CD4-positive, alpha-beta T cell treated with Interleukin-15 for 1 hour (primary cell): ENCODE data around the gene UGCG.
"Not testable (repeated sequence)": the region's sequence is repeated elsewhere in the genome, so short reads cannot be mapped to it uniquely, and the experiment has no call there.

Source experiments
- DNase-seq: peaks from one replicate; pipeline ENCODE4 v3.0.0-alpha.2; 2020

UGCG gene

DNA sequence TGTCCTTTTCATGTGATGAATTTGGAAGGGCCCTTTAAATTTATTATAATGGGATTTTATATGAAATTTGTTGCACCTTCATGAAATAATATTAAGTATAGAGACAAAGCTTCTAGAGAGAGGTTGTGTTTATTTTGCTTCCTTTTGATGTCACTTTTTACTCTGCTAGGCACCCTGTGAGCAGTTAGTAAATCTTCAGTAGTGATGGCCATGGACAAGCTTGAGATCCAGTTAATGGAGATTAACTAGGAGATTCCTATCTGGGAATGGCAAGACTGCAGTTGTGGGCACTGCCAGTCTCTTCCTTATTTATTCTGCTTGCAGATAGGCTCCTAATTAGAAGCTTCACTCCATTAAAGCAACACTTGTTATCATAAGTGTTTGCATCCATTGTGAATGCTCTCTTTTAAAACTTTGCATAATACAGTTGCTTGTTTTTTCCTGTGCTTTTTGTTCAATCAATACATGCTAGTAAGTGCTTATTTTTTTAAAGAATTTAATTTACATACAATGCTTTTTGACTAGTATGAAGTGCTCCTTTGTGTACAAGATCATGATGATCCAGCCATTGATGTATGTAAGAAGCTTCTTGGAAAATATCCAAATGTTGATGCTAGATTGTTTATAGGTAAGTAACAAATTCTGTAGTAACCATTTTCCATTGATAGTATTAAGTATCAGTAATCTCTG lies 25.9 kb downstream of the UGCG start:
- DNase-seq = no peak

DNA sequence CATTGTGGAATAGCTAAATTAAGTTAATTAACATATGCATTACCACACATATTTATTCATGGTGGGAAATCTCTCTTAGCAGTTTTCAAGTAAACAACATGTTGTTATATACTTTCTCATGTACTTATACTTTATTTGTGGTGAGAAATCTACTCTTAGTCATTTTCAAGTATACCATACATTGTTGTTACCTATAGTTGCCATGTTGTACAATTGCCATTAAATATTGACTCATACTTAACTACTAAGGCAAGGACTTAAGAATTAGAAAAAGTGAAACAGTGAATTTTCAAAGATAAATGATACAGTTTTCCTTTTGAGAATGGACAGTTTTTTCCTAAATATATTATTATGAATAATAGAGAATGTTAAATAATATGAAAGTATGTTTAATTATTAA lies 27.7 kb downstream of the UGCG start:
- DNase-seq = no peak

DNA sequence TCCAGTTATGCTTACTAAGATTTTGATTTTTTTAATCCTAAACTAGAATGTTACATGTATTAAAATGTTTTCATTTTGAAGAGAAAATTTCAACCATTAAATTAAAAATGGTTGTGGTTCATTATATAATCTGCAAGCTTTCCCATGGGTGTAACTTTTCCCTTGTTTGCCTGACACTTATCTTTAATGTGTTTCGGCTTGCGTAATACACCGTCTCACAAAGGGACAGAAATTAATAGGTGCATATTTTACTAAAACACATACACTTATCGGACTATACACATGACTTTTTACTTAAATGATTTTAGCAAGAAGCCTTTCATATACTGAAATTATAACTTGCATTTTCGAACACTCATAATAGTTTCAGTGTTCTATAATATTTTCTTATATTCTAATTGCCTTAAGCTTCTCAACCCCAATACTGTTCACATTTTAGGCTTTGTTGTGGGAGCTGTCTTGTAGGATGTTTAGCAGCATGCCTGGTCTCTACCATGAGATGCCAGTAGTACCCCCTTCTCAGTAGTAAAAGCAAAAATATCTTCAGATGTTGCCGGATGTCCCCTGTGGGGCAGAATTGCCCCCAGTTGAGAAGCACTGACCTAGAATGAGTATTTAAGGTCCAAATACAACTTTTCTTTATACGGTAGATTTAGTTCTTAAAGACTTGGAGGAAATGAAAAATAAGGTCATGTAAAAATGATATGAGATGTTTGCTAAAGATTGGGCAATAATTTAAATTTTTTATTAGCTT lies 28.6 kb downstream of the UGCG start:
- DNase-seq = no peak

DNA sequence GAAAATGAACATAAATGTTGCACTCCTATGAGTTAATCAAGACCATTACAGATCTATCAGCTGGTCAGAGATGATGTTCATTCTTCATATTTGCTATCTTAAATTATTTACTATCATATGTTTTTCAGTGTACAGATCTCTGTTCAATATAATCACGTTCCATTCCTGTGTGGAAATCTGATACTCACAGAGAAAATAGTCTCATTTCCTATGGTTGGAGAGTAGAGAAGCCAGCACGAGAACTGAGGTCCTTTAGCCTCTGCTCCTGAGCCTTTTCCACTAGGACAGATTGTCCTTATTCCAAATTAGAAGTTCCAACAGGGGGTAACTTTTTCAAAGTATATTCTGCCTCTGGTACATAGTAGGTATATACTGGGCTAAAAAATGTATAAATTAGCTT lies 29.2 kb downstream of the UGCG start:
- no peak for DNase-seq

DNA sequence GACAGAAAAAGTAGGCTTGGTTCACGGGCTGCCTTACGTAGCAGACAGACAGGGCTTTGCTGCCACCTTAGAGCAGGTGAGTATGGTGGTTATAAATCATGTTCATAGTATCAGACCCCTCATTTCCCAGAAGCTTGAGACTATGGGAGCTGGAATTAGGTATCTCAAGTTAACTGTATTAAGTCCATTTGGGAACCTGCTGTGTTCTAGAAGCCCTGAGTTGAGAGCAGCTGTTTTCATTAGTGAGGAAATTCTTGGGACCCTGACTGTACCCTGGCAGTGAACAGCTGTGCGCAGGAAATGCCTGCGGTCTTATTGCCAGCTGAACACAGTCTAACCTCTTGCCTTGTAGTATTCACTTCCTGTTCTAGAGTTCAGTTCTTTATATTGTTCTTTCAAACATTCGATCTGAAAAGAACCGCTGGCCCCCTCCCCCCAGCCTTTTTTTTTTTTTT lies 29.8 kb downstream of the UGCG start:
- DNase-seq = peak; percentile 75

DNA sequence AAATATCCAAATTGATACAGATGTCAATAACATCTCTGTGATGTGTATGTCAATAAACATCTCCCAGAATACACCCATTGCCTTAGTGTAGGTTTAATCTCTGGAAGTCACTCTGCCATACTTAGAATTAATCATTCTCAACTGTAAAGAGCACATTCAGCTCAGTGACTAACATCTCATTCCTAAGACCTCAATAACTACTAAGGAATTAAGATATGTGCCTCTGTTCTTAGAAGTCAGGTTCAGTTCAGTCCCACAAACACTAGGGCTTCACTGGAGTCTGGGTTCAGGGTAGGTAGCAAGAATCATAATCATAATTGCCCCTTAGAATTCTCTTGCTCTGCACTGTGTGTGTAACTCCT lies 31.7 kb downstream of the UGCG start:
- no peak for DNase-seq

DNA sequence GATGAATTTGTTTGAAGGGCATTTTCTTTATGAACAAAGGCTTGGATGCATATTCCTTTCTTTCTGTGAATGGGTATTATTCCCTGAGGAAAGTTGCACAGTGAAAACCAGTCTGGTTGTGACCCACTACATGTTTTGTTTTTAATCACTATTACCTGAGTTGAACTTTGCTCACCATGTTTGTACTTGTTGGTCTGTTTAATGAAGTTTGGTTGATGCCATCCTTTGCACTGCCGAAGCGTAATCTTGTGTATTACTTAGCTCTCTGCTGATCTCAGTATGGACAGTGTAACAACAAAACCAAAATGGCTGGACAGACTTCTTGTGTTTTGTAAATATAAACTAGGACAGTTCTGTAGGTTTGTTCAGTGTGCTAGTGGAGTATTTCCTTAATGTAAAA lies 38.1 kb downstream of the UGCG start:
- DNase-seq = no peak

DNA sequence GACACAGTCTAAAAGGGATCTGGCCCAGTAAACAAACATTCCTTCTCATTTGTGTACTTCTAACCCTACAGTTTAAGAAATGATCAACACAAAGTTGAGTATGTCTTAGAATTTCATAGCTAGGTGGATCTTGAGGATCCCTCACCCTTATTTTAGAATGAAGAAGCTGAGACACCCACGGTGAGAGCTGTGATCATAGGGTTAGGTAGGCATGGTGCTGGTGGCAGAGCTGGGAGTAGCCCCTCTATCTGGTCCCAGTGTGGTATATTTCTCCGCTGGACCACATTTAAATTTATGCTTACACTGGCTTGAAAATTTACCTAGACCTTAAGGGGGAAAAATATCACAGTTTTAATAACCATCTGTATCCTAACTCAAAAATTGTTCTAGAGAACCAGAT lies 39.8 kb downstream of the UGCG start:
- no peak for DNase-seq

DNA sequence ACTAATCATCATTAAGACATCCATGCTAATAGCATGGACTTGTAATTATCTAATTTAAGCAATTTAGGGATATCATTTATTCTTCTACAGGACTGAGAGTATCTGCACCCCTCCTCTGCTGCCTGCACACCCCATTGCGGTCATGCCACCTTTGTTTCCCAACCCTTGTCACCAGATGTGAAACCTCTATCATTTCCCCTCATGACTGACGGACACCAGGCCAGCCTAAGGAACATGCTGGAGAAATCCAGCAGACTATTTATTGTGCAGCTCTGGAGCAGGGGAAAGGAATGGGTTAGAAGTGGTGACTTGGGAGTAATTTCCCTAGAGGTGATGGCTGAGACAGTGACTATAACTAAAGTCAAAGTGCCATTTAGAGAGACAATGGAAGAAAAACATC lies 40.7 kb downstream of the UGCG start:
- DNase-seq = no peak

DNA sequence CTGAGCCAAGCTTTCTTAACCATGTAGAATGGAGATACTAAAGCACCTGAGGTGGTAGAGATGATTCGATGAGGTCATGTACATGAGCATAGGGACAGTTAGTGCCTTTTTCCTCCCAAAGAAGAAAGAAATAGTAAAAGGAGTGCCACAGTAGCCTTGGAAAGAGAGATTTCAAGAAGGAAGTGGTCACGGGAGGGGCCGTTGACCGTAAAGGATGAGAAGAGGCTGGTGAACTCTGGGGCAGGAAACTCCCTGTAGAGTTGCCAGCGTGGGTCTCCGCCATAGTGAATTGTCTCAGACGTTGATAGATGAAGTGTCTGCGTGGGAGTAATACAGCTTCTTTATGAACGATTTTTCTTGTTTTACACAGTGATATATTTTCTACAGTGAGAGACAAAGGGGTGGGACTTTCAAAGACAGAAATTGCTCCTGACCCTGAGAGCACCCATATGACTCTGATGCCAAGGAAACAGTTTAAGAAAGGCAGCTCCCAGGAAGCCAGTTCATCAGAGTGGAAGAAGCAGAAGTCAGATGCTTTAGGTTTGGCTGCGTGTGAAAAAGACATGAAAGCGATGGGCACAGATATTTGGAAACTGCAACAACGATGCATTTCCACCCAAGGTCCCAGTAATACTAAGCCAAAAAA lies 41.3 kb downstream of the UGCG start:
- DNase-seq = peak; percentile 52

DNA sequence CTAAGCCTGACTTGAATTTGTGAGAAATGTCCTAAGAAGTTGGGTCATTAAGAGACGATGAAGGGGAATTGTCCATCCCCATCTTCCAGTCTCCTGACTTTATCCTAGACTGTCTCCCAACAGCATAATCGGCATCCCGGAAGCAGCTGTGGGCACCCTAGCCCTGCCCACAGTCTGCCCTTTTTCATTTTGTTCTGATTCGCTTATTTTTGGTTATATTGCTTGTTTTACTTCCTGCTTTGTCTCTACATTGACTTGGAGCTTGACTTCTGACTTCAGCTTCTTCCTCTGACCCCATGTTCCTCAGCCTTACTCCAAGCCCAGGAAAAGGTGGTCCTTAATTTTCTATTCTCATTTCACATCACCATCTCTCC lies 41.8 kb downstream of the UGCG start:
- no peak for DNase-seq

DNA sequence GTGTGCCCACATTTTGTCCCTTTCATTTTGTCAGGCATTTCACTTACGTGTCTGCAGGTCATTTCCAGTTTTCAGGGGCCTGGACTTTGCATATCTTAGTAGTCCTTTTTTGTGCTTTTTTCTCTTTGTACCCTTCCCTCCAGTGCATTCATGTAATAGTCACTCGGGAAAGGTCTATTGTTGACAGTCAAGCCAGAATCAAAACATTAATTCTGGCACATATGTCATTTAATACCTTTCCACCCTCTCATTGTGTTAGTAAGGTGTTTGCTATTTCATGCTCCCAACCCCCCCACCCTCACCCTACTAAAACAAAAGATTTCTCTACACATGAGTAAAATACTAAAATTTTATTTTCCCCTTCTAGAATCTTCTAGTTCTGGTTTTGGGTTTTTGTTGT lies 42.7 kb downstream of the UGCG start:
- DNase-seq = no peak

DNA sequence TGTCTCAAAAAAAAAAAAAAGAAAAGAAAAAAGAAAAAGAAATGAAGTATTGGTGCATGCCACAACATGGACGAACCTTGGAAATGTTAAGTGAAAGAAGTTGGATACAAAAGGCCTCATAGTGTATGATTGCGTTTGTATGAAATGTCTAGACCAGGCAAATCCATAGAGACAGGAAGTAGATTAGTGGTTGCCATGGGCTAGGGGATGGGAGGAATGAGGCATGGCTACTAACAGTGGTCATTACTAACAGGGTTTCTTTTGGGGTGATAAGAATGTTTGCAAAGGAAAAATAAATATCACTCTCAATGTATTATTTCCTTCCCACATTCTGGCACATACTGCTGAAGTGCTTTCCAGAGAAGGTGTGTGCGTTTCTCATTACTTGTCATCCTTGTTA lies 44.1 kb downstream of the UGCG start:
- DNase-seq = no peak

DNA sequence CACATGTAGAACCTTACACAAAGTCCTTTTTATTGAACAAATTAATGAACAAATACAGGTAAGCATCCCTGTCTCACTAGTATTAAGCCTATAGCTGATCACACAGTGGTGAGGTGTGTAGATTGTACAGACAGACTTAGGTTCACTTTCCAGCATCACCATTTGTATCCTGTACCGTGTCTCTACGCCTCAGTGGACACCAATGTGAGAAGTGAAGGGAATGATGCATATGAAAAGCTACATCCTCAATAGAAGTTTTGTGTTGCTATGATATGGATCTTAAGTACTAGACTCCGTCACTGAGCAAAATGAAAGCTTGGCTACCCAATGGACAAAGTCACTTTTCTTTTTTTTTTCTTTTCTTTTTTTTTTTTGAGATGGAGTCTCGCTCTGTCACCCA lies 46.6 kb downstream of the UGCG start:
- DNase-seq = no peak

DNA sequence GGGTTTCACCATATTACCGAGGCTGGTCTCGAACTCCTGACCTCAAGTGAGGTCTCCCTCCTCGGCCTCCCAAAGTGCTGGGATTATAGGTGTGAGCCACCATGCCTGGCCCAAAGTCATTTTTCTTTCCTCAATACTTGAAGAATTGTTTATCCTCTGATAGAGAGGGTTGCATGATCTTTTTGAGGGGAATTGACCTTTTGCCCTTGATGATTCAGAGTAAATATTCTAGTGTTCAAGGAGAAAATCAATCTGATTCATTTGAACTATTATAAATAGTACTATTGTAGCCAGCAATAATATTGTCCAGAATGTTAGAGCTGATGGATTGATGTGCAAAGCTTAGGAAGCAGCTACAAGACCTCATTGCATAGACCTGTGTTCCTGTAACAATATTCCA lies 47.1 kb downstream of the UGCG start:
- DNase-seq = no peak

DNA sequence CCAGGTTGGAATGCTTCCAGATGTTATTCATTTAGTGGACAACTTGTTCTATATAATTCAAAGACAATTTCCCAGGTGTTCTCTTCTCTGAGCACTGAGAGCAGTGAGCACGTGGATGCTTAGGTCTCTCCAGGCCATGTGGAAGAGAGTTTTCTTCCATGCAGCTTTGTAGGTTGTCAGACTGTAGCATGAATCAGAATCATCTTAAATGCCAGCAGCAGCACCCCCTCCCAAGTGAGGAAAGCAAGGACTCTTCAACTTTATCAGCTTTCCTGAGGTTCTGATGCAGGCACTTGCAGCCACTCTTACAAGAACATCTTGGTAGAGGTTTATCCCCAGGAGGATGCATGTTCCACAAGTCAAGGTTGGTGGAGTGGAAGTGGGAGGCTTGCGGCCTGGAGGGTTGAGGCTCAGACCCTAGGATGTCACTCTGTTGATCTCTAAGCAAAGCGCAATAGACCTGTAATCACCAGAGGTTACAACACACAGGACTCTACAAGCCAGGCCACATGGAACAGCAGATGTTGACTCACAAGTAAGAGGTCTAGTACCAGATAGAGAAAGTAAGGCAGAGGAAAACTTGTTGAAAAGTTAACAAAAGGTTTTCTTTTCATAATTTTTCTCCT lies 47.7 kb downstream of the UGCG start:
- DNase-seq = no peak

DNA sequence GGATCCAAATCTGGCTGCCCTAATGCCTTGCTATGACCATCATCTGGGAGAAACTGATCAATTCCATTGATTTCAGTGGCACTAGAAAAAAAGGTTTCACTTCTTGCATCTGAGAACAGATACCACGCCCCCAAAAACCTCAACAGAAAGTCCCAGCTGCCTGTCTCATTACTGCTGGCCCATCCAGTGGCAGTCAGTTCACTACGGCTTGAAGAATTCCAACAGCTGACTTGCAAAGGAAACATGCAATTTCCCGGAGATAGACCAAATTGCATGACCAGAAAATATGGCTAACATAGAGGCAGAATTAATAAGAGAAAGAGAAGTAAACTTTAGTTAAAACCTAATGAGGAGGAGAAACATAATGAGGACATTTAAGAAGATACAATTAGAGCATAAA lies 48.6 kb downstream of the UGCG start:
- DNase-seq = peak; percentile 30

DNA sequence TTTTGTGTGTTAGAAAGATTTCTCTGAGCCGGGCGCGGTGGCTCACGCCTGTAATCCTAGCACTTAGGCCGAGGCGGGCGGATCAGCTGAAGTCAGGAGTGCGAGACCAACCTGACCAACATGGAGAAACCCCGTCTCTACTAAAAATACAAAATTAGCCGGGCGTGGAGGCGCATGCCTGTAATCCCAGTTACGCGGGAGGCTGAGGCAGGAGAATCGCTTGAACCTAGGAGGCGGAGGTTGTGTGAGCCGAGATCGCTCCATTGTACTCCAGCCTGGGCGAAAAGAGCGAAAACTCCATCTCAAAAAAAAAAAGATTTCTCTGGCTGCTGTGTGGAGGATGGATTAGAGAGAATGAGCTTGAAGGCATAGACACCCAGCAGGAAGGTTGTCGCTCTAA lies 51.5 kb downstream of the UGCG start:
- not testable (repeated sequence) for DNase-seq

DNA sequence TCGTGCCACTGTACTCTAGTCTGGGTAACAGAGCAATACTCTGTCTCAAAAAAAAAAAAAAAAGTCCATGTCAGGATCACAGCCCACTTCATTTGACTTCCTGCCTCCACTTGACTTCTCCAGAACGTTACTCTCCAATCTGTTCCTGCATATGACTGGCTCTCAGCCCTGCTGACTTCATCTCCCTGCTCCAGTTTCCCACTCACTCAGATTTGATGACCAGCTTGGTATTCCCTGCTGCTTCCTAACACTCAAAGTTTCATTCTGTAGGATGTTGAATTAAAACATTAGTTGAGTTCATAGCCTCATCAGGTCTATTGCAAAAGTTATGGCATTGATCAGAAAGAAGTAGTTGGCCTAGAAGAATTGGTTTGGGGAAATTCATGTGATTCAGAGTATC lies 52.3 kb downstream of the UGCG start:
- DNase-seq = no peak

DNA sequence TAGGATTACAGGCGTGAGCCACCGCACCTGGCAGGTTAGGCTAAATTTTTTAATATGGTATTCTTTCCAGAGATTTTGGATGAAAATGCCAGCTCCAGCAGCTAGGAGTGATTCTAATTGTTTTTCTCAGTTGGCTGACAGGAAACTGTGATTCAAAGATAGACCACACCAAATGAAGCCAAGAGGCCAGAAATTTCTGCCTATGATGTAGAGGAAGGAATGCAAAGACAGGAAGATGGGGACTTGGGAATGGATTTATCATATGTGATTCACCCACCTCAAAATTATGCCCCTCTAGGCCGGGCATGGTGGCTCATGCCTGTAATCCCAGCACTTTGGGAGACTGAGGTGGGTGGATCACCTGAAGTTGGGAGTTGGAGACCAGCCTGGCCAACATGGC lies 53.3 kb downstream of the UGCG start:
- DNase-seq = no peak

DNA sequence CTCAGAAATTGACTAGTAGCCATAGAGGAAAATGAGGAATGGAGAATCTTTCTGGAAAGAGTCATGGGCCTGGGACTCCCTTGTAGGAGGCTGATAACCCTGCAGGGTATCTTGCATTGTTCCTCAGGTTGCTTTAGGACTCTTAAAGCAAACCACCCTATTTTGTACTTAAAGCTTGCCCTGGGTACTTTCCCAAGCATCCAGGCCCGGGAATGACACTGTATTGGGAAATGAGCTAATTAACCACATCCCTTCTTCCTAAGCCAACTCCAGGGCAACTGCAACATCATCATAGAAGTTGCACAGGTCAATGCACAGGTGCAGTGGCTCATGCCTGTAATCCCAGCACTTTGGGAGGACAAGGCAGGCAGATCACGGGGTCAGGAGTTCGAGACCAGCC lies 55.9 kb downstream of the UGCG start:
- DNase-seq = no peak

DNA sequence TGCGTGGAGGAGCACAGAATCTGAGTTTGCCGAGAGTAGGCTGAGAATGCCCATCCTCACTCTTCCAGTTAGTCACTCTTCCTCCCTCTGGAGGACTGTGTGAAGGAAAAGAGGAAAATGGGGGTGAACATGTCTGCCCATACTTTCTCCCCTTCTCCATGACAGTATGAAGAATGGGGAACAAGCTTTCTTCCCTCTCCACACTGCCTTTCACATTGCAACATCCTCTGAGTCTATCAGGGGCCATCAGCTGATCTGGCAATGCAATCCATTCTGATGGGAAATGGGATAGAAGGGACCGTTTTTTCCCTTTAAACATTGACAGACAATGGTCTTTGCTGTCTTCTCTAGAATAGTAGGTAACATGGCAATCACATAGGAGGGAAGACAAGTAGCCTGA lies 56.8 kb downstream of the UGCG start:
- DNase-seq = no peak

DNA sequence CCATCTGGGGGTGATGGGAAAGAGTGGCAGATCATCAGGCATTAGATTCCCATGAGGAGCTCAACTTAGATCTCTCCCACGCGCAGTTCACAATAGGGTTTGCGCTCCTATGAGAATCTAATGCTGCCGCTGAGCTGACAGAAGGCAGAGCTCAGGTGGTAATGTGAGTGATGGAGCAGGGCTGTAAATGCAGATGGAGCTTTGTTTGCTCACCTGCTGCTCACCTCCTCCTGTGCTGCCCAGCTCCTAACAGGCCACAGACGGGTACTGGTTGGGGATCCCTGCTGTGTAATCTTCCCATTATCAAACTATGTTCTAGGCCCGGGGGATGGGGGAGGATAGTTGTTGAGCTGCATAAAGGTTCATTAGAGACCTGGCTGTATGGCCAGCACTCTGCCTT lies 58.4 kb downstream of the UGCG start:
- DNase-seq = no peak
